PC-3 (cell line): ENCODE results near the gene COL13A1.

Experiments
- CTCF ChIP-seq: fragments of 300-600 bp; sonication (generic); conservative IDR thresholded peaks from 2 replicates; pipeline ENCODE4 v1.5.1; 2017; ENCODE audit warnings: antibody characterized with exemption, low read depth, mild to moderate bottlenecking, low read length
- EZH2 ChIP-seq: fragments of 300-600 bp; sonication (generic); IDR thresholded peaks from one replicate; pipeline ENCODE4 v1.6.1; 2017; ENCODE audit warnings: antibody characterized with exemption, mild to moderate bottlenecking, low read length; ENCODE audit not compliant: unreplicated experiment
- EZH2phosphoT487 ChIP-seq: fragments of 300-600 bp; sonication (generic); IDR thresholded peaks from 2 replicates; pipeline ENCODE4 v1.6.1; 2018; ENCODE audit warnings: mild to moderate bottlenecking, antibody characterized with exemption, low read length, borderline replicate concordance

DNA sequence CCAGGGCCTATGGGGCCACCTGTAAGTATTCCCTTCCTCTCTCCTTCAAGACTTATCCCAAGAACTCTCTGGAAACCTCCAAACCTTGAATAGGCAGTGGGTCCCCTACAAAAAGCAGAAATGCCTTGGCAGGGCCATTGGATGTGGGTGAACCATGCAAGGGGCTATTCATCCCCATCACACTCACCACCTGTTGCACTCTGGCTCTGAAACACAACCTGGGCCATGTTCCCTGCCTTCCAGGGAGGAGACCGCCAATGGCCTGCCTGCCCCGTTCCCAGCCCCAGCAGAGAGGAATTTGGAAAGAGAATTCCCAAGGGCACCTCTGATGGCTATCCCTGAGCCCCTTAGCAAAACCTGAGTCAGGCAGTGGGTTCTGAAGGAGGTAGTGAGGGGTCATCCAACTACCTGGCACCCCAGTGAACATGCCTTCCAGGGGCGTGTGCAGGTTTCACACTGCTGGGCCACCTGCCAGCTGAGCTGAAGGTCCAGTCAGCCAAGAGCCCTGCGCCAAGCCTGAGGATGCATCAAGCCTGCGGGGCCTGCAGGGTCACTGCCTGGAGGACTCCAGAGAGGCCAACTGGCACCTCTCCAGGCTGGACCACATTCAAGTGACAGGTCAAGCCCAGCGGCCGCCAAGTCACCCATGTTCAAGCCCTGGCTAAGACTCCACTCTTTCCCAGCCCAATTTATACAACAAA lies 101.3 kb downstream of the COL13A1 start:
- TF ChIP-seq CTCF (no peak), EZH2phosphoT487 (no peak), EZH2 (no peak)
